ENCODE measurements around the gene MCRS1. TPM values are rescaled to one million over a fixed set of nuclear protein-coding genes. Genes with fewer than 3 reads are reported as not detected.

MCRS1 gene
- total and polyA plus RNA-seq, 2 experiments from 2014 or later: 105 to 139 TPM

DNA sequence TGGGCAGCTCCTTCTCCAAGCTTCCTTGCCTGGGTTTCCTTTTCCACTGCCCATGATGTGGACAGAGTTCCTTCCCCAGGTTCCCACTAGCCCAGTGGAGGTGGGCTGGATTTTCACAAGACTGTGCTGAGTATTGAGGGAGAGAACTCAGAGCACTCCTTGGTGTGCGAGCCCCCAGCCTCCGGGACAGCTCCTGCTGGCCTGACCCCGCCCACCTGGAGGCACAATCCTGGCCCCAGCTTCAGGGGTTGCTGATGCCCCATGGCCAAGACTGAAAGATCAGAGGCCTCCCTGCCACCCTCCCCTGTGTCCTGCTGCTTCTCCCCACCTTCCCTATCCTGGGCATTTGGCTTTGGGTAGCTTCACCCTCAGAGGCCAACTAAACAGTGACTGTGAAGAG is 21.5 kb downstream of the MCRS1 start (continued):
- TF ChIP-seq CREB1 (CRISPR knock-in tag; IDR thresholded peaks at IDR 0.05; ENCODE audit: low read depth) (no peak), CTCF (conservative IDR thresholded peaks at IDR 0.05; ENCODE audit: low read depth in 2 of 2) (no peak), POLR2AphosphoS5 (IDR thresholded peaks at IDR 0.05; ENCODE audit: low read depth) (no peak), NANOG (IDR thresholded peaks at IDR 0.05; ENCODE audit: borderline replicate concordance) (no peak)

- no peaks in the 10 kb centered on the region for H3F3A ChIP-seq (replicated peaks; ENCODE audit: low read depth)
- Mint-ChIP-seq H3K9me3 (no peaks in the 10 kb centered on the region; the same call in 2 of the 3 replicates), H3K36me3 (ENCODE audit: low read depth) (no peaks in the 10 kb centered on the region), H3K27me3 (ENCODE audit: insufficient read depth, low read depth, poor library complexity) (peaks cover 95% of the 10 kb centered on the region), H3K4me3 (no peak overlapping the region), H3K27ac (no peak overlapping the region), H3K4me1 (peaks cover 31% of the 10 kb centered on the region)
- no peak overlapping the region for H2AFZ ChIP-seq
- H3K4me2 ChIP-seq: no peak overlapping the region
- no peak for DNase-seq (ENCODE audit: low spot score)
- H3K9me2 ChIP-seq (ENCODE audit: insufficient read depth): no peaks in the 10 kb centered on the region
- no peaks in the 10 kb centered on the region for H3K79me2 ChIP-seq (replicated peaks; ENCODE audit: insufficient read depth)
- no peak for ATAC-seq
- TF ChIP-seq ZNF331 (CRISPR knock-in tag; IDR thresholded peaks at IDR 0.05; ENCODE audit: low read depth) (no peak), NANOG (IDR thresholded peaks at IDR 0.05; ENCODE audit: borderline replicate concordance) (no peak), CTCF (conservative IDR thresholded peaks at IDR 0.05; ENCODE audit: low read depth in 2 of 2) (no peak), POLR2AphosphoS5 (IDR thresholded peaks at IDR 0.05; ENCODE audit: low read depth) (no peak), CREB1 (CRISPR knock-in tag; IDR thresholded peaks at IDR 0.05; ENCODE audit: low read depth) (no peak), EZH2 (IDR thresholded peaks at IDR 0.05; ENCODE audit: low read depth, unreplicated experiment) (no peak)
- TF ChIP-seq, protein P1, sequence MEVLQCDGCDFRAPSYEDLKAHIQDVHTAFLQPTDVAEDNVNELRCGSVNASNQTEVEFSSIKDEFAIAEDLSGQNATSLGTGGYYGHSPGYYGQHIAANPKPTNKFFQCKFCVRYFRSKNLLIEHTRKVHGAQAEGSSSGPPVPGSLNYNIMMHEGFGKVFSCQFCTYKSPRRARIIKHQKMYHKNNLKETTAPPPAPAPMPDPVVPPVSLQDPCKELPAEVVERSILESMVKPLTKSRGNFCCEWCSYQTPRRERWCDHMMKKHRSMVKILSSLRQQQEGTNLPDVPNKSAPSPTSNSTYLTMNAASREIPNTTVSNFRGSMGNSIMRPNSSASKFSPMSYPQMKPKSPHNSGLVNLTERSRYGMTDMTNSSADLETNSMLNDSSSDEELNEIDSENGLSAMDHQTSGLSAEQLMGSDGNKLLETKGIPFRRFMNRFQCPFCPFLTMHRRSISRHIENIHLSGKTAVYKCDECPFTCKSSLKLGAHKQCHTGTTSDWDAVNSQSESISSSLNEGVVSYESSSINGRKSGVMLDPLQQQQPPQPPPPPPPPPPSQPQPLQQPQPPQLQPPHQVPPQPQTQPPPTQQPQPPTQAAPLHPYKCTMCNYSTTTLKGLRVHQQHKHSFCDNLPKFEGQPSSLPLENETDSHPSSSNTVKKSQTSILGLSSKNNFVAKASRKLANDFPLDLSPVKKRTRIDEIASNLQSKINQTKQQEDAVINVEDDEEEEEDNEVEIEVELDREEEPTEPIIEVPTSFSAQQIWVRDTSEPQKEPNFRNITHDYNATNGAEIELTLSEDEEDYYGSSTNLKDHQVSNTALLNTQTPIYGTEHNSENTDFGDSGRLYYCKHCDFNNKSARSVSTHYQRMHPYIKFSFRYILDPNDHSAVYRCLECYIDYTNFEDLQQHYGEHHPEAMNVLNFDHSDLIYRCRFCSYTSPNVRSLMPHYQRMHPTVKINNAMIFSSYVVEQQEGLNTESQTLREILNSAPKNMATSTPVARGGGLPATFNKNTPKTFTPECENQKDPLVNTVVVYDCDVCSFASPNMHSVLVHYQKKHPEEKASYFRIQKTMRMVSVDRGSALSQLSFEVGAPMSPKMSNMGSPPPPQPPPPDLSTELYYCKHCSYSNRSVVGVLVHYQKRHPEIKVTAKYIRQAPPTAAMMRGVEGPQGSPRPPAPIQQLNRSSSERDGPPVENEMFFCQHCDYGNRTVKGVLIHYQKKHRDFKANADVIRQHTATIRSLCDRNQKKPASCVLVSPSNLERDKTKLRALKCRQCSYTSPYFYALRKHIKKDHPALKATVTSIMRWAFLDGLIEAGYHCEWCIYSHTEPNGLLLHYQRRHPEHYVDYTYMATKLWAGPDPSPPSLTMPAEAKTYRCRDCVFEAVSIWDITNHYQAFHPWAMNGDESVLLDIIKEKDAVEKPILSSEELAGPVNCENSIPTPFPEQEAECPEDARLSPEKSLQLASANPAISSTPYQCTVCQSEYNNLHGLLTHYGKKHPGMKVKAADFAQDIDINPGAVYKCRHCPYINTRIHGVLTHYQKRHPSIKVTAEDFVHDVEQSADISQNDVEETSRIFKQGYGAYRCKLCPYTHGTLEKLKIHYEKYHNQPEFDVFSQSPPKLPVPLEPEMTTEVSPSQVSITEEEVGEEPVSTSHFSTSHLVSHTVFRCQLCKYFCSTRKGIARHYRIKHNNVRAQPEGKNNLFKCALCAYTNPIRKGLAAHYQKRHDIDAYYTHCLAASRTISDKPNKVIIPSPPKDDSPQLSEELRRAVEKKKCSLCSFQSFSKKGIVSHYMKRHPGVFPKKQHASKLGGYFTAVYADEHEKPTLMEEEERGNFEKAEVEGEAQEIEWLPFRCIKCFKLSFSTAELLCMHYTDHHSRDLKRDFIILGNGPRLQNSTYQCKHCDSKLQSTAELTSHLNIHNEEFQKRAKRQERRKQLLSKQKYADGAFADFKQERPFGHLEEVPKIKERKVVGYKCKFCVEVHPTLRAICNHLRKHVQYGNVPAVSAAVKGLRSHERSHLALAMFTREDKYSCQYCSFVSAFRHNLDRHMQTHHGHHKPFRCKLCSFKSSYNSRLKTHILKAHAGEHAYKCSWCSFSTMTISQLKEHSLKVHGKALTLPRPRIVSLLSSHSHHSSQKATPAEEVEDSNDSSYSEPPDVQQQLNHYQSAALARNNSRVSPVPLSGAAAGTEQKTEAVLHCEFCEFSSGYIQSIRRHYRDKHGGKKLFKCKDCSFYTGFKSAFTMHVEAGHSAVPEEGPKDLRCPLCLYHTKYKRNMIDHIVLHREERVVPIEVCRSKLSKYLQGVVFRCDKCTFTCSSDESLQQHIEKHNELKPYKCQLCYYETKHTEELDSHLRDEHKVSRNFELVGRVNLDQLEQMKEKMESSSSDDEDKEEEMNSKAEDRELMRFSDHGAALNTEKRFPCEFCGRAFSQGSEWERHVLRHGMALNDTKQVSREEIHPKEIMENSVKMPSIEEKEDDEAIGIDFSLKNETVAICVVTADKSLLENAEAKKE (CRISPR knock-in tag; IDR thresholded peaks at IDR 0.05): no peak
- H3K4me3 ChIP-seq: no peak overlapping the region
- H3K27ac ChIP-seq (ENCODE audit: low read depth): no peak overlapping the region
- no peaks in the 10 kb centered on the region for H3K36me3 ChIP-seq (ENCODE audit: insufficient read depth)
- no peaks in the 10 kb centered on the region; the same call in 1 of the 2 replicates for H4K20me1 ChIP-seq (replicated peaks; ENCODE audit: insufficient read depth)
- H3K27me3 ChIP-seq (ENCODE audit: insufficient read depth): peaks cover 100% of the 10 kb centered on the region
- peaks cover 8% of the 10 kb centered on the region; the same call in 1 of the 2 replicates for H3K4me1 ChIP-seq (ENCODE audit: insufficient read depth)
These were observed 22.1 kb downstream of the MCRS1 start for GRCh38 chr12:49545815-49546214.
